SU-DHL-6 (cell line): ENCODE measurements around the gene SEMA4D.

Experiments used
- EZH2phosphoT487 ChIP-seq: fragments of 200-600 bp; sonication (generic), shearing (Covaris generic); conservative IDR thresholded peaks from 2 replicates; pipeline ENCODE4 v1.6.1; 2018; ENCODE audit warnings: mild to moderate bottlenecking, antibody characterized with exemption, low read length, moderate library complexity, mixed read lengths
- TF ChIP-seq, protein P1 (sequence below): fragments of 200-600 bp; sonication (generic); IDR thresholded peaks from one replicate; pipeline ENCODE4 v1.5.1; 2017; ENCODE audit warnings: antibody characterized with exemption, mild to moderate bottlenecking, low read length, moderate library complexity; ENCODE audit not compliant: insufficient read depth, poor library complexity, severe bottlenecking

DNA sequence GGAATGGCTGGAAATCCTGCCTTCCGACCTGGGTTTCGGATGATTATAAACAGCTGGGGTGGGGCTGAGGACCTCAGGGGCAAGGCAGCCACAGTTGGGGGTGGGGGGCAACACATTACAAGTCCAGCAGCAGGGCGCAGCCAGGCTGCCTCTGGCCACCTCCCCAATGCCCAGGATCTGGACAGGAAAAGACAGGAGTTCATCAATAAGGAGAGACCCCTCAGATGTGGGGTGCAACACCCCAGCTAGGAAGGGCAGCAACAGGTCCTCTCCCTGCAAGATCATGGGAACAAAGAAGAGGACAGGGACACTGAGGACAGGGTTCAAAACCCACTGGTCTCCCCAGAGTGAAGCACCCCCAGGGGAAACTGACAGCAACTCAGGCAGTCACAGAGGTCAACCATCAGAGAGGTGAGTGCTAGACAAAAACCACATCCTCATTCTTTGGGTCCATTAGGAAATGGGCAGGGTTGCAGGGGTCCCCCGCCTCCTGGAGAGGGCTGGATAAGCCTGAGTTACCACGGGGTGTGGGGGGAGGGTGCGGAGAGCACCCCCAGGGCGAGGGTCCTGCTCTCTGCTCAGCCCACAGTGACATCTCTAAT lies 33.5 kb downstream of the SEMA4D start:
- TF ChIP-seq, protein P1, sequence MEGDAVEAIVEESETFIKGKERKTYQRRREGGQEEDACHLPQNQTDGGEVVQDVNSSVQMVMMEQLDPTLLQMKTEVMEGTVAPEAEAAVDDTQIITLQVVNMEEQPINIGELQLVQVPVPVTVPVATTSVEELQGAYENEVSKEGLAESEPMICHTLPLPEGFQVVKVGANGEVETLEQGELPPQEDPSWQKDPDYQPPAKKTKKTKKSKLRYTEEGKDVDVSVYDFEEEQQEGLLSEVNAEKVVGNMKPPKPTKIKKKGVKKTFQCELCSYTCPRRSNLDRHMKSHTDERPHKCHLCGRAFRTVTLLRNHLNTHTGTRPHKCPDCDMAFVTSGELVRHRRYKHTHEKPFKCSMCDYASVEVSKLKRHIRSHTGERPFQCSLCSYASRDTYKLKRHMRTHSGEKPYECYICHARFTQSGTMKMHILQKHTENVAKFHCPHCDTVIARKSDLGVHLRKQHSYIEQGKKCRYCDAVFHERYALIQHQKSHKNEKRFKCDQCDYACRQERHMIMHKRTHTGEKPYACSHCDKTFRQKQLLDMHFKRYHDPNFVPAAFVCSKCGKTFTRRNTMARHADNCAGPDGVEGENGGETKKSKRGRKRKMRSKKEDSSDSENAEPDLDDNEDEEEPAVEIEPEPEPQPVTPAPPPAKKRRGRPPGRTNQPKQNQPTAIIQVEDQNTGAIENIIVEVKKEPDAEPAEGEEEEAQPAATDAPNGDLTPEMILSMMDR = no peak
- TF ChIP-seq EZH2phosphoT487 = no peak
